ENCODE data around the gene ERG28.

DNA sequence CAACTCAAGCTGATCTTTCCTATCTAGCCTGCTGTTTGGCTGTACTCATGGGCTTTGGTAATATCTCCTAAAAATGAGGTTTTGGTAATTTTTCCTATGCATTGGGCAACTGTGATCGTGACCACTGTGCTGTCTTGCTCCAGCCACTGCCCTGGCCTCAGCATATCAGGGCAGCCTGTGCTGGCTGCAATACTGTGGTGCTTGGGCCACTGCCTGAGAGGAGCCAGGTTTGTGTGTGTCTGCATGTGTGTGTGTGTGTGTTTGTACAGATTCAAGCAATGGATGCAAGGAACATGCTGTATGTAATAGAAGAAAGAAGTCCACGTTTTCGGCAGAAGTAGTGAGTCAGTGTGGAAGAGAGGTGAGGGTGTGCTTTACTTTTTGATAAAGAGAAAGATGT lies 13.0 kb downstream of the ERG28 start:
- TF ChIP-seq, protein P1, sequence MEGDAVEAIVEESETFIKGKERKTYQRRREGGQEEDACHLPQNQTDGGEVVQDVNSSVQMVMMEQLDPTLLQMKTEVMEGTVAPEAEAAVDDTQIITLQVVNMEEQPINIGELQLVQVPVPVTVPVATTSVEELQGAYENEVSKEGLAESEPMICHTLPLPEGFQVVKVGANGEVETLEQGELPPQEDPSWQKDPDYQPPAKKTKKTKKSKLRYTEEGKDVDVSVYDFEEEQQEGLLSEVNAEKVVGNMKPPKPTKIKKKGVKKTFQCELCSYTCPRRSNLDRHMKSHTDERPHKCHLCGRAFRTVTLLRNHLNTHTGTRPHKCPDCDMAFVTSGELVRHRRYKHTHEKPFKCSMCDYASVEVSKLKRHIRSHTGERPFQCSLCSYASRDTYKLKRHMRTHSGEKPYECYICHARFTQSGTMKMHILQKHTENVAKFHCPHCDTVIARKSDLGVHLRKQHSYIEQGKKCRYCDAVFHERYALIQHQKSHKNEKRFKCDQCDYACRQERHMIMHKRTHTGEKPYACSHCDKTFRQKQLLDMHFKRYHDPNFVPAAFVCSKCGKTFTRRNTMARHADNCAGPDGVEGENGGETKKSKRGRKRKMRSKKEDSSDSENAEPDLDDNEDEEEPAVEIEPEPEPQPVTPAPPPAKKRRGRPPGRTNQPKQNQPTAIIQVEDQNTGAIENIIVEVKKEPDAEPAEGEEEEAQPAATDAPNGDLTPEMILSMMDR (IDR thresholded peaks at IDR 0.05 in 2 of 3, conservative IDR thresholded peaks at IDR 0.05 in 1 of 3; ENCODE audit: control insufficient read depth in 2 of 3, extremely low read depth in 1 of 3, insufficient read depth in 1 of 3, low read depth in 3 of 3, low read length in 3 of 3), result no peak
- TF ChIP-seq TAF1 (IDR thresholded peaks at IDR 0.05; ENCODE audit: borderline replicate concordance, low read depth, low read length), result no peak

Data from GM12878 (cell line).